Right lobe of liver (tissue), 6 donors: ENCODE results near the gene MYO5C. TPM values are rescaled to one million over a fixed set of nuclear protein-coding genes. Genes with fewer than 3 reads are reported as not detected.

Experiments
- ATAC-seq, 4 donors: fragments of 200-7000 bp; cut with Tn5 transposase; one replicate each; pipeline ENCODE4 v1.9.1; 2020; ENCODE audit warnings: mild to moderate bottlenecking in 4 of 4, moderate library complexity in 4 of 4
- DNase-seq, 3 donors: peaks; one replicate each; pipeline ENCODE4 v3.0.0-alpha.2; 2020
- H3K27ac ChIP-seq, 3 donors: fragments of 200-600 bp; one replicate each; pipeline ENCODE4 v1.8.0; 2022
- H3K27me3 ChIP-seq, 2 donors: fragments of 200-600 bp; one replicate each; pipeline ENCODE4 v1.8.0; 2022
- H3K36me3 ChIP-seq, 4 donors: fragments of 200-600 bp; sonication (generic) in 1 of 4; one replicate each; pipeline versions ENCODE4 v1.5.1 to v1.8.0; 2017 to 2022; ENCODE audit warnings: control low read depth in 1 of 4
- H3K4me1 ChIP-seq, 4 donors: fragments of 200-600 bp; sonication (generic) in 1 of 4; one replicate each; pipeline versions ENCODE4 v1.5.1 to v1.8.0; 2017 to 2022; ENCODE audit warnings: control low read depth in 1 of 4
- H3K4me3 ChIP-seq, 3 donors: fragments of 200-600 bp; one replicate each; pipeline ENCODE4 v1.8.0; 2022
- H3K9me3 ChIP-seq, 4 donors: fragments of 200-600 bp; sonication (generic) in 1 of 4; one replicate each; pipeline versions ENCODE4 v1.5.1 to v1.8.0; 2017 to 2022; ENCODE audit warnings: control low read depth in 1 of 4
- CTCF ChIP-seq, 4 donors: fragments of 200-600 bp in 3 of 4; fragments of 450-650 bp in 1 of 4; IDR thresholded peaks; one replicate each; pipeline versions ENCODE4 v1.5.1 to v1.8.0; 2016 to 2022; ENCODE audit warnings: antibody characterized with exemption in 4 of 4, mild to moderate bottlenecking in 2 of 4
- POLR2A ChIP-seq: fragments of 450-650 bp; IDR thresholded peaks from one replicate; pipeline ENCODE4 v1.6.1; 2017; ENCODE audit warnings: antibody characterized with exemption, mild to moderate bottlenecking
- WGBS: methylation state at CpG from one replicate; pipeline ENCODE4 v1.1.6; 2018; ENCODE audit warnings: low coverage, low lambda C conversion rate; ENCODE audit not compliant: insufficient coverage; ENCODE audit errors: missing lambda C conversion rate; 5-methylcytosine and 5-hydroxymethylcytosine counted together
- intact Hi-C, 2 donors: fragments of 100-400 bp; cut with DNase I; formaldehyde crosslinking; loops; one replicate each; pipeline versions ENCODE4 v1.11.2 to v1.14.1; 2022
- total RNA-seq, 6 experiments: library from RNA; depleted of rRNA in 2 of 6; stranded (reverse); fragments of >200 nt in 2 of 6; fragmentation: NEBNext Ultra II Directional in 3 of 6; extraction: Animal tissue kit (Norgen Biotek cat#: 25700) in 3 of 6; gene quantifications; one replicate each; pipeline versions ENCODE4 v1.1.0 to v1.2.4, GENCODE V29; 2016 to 2023
- donor health status: DM: no; HTN: yes; CAD: no.
- donor health status: DM: no; HTN: no; CAD: no.
- donor health status: DM: no; HTN: no; CAD: no.
- donor health status: DM: no; HTN: yes; CAD: no.
- donor health status: DM: no; HTN: yes; CAD: no.

Gene MYO5C
- total RNA-seq, 6 experiments from 2014 or later: 5.8 to 10.2 (median 7.1) TPM

DNA sequence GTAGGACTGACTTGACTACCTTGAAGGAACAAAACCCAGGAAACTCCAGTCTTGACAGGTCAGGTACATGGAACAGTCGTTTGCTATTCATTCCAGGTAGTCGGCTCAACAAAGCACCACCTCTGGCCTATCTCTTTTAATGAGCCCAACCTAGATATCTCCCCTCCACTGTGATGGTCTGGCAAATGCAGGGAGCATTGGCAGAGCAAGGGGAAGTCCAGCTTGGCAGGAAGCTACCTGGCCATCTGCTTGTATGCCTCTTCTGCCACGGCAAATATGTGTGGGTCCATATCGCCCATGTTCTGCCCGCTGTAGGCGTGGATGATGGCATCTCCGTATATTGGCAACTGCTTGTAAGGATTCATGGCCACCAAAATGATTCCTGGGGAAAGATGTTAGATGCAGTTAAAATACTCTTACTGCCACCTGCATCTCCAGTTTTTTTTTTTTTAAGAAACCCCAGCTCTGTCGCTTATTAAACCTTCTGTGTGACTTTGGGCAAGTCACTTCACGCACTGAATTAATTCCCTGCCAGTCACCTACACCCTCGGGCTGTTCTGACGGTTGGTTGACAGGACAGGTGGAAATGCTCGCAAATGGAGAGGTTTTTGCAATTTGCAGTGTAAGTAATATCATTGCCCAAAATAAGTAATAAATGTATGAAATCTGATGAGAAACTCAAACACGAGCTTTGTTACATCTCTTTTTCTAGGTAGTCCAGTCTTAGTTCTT lies 16.8 kb downstream of the MYO5C start:
- intact Hi-C loops: no loop called here
- H3K27ac ChIP-seq: no peak overlapping the region
- H3K27me3 ChIP-seq: no peaks in the 10 kb centered on the region
- ATAC-seq (no peak), DNase-seq (no peak)
- H3K36me3 ChIP-seq: peaks cover 0 to 25% (median 2%) of the 10 kb centered on the region in 4 donors
- H3K9me3 ChIP-seq: no peaks in the 10 kb centered on the region
- WGBS: 85% methylated on average over 9 of the region's 13 CpGs
- peaks cover 0 to 23% (median 2%) of the 10 kb centered on the region in 4 donors for H3K4me1 ChIP-seq
- TF ChIP-seq CTCF (IDR thresholded peaks at IDR 0.05) (no peak), POLR2A (no peak)
- no peak overlapping the region for H3K4me3 ChIP-seq

DNA sequence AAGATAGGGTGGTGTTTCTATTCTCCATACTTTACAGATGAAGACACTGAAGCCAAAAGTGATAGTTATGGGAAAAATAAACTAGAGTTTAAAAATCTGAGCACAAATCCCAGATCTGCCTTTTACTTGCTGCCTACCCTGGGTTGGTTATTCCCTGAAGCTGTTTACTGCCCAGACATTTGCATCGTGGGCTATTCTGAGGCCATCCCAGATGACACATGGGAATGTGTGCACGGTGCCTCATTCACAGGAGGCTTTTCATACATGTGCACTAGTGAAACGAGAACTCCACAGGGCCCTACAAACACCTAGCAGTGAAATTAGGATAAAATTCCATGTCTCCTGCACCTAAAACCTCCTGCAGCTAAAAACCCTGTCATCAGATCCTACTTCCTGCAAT lies 17.5 kb downstream of the MYO5C start:
- 88% methylated on average over 3 of the region's 3 CpGs for WGBS
- Histone ChIP-seq H3K4me3 (no peak overlapping the region), H3K27ac (no peak overlapping the region), H3K27me3 (no peaks in the 10 kb centered on the region), H3K9me3 (no peaks in the 10 kb centered on the region), H3K36me3 (peaks cover 0 to 25% (median 2%) of the 10 kb centered on the region in 4 donors), H3K4me1 (peaks cover 0 to 16% (median 2%) of the 10 kb centered on the region in 4 donors)
- DNase-seq (no peak), ATAC-seq (no peak)
- TF ChIP-seq CTCF (IDR thresholded peaks at IDR 0.05) (no peak), POLR2A (no peak)
- intact Hi-C loops: no loop called here

DNA sequence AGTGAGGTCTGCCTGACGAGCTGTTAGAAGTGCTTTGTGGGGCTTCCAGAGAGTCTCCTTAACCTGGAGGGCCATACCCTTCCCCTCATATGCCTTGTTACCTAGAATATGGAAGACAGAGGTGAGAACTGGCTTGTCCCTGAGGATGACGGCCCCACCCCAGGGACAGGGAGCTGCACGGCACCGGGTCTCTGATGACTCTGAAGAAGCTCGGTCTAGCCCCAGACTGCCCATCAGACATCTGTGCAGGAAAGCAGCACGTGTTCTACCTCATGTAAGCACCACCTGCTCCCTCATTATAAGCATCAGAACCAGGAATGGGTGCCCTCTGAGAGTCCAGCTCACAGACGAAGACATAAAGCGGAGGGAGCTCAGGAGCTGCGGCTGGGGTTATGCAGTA lies 18.0 kb downstream of the MYO5C start:
- Histone ChIP-seq H3K27ac (no peak overlapping the region), H3K4me3 (no peak overlapping the region), H3K36me3 (peaks cover 0 to 25% (median 2%) of the 10 kb centered on the region in 4 donors), H3K9me3 (no peaks in the 10 kb centered on the region), H3K27me3 (no peaks in the 10 kb centered on the region), H3K4me1 (peaks cover 0 to 11% (median 2%) of the 10 kb centered on the region in 4 donors)
- intact Hi-C loops: no loop called here
- 100% methylated on average over 3 of the region's 9 CpGs for WGBS
- ATAC-seq (no peak), DNase-seq (no peak)
- TF ChIP-seq POLR2A: no peak
- no peak for TF ChIP-seq CTCF (IDR thresholded peaks at IDR 0.05)

DNA sequence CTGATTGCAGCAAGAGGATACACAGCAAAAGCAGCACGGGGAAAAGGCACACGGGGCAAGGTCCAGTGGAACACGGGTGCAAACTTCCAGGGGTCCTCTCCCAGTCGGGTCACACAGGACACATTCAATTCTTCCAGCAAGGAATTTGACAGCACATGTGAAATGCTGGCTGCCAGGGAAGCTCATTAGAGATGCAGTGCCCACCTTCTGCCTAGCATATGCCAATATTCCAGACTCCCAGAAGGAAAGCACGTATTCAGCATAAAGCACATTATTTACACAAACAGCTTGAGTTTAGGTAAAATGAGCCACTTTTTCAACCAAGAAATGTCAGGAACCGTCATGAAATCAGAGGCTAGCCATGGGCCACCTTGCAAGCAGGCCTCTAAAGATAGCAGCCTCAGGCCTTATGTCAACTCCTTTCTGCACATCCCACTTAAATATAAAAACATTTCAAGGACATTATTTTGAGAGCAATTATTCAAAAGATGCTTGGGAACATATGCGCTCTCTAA lies 19.3 kb downstream of the MYO5C start:
- intact Hi-C loops: no loop called here
- TF ChIP-seq POLR2A (no peak), CTCF (IDR thresholded peaks at IDR 0.05) (no peak)

More for the DNA sequence above, 19.3 kb downstream of the MYO5C start:
- Histone ChIP-seq H3K9me3 (no peaks in the 10 kb centered on the region), H3K27ac (no peak overlapping the region), H3K36me3 (peaks cover 0 to 25% (median 2%) of the 10 kb centered on the region in 4 donors), H3K4me3 (no peak overlapping the region), H3K4me1 (peaks cover 0 to 7% (median 2%) of the 10 kb centered on the region in 4 donors), H3K27me3 (no peaks in the 10 kb centered on the region)
- ATAC-seq (no peak), DNase-seq (no peak)
- WGBS: 90% methylated on average over 7 of the region's 7 CpGs
